ENCODE results near the gene MUC3A. TPM values are rescaled to one million over a fixed set of nuclear protein-coding genes. Genes with fewer than 3 reads are reported as not detected.
"Not testable (repeated sequence)": the region's sequence is repeated elsewhere in the genome, so short reads cannot be mapped to it uniquely, and the experiment has no call there.

The MUC3A gene
- total RNA-seq, 1 experiment from 2014 or later, result 29.2 TPM

- no peak overlapping the region for H4K5ac ChIP-seq (ENCODE audit: insufficient read length, low read depth, low read length)
- no peak overlapping the region for H3K4me2 ChIP-seq (ENCODE audit: insufficient read depth, insufficient read length, low read length)
- H2BK5ac ChIP-seq (ENCODE audit: insufficient read length, low read length), result no peak overlapping the region
- no peak overlapping the region for H4K91ac ChIP-seq (ENCODE audit: insufficient read length, low read depth, low read length)
- Mint-ChIP-seq H3K4me1 (peaks cover 0 to 3% of the 10 kb centered on the region in 2 experiments; a peak in 1 of 4 replicates), H3K27me3 (ENCODE audit: low read depth) (no peaks in the 10 kb centered on the region; the same call in 1 of the 2 replicates), H3K36me3 (ENCODE audit: insufficient read depth in 1 of 3, low read depth in 3 of 3) (no peaks in the 10 kb centered on the region), H3K27ac (no peak overlapping the region), H3K4me3 (no peak overlapping the region), H3K9me3 (no peaks in the 10 kb centered on the region)
- H3K27ac ChIP-seq (ENCODE audit: insufficient read length, low read depth, low read length), result no peak overlapping the region
- H2AFZ ChIP-seq (ENCODE audit: low read length), result no peak overlapping the region
- H2BK12ac ChIP-seq (ENCODE audit: insufficient read length, low read depth, low read length), result no peak overlapping the region
- H3K23me2 ChIP-seq (ENCODE audit: insufficient read length, low read depth, low read length, poor library complexity, severe bottlenecking), result no peaks in the 10 kb centered on the region
- no peak overlapping the region for H3K56ac ChIP-seq (ENCODE audit: insufficient read length, low read depth, low read length)
- no peak for TF ChIP-seq CTCF (conservative IDR thresholded peaks at IDR 0.05)
- no peaks in the 10 kb centered on the region for H3K4me1 ChIP-seq (ENCODE audit: insufficient read depth, low read length)
- no peak overlapping the region for H3K18ac ChIP-seq (ENCODE audit: insufficient read length, low read depth, low read length)
- DNase-seq, result no peak
- no peaks in the 10 kb centered on the region for H3K79me2 ChIP-seq (ENCODE audit: insufficient read depth, low read length)
- H3K27me3 ChIP-seq (ENCODE audit: insufficient read depth, low read length), result no peaks in the 10 kb centered on the region
- H4K8ac ChIP-seq (replicated peaks; ENCODE audit: insufficient read length, low read depth, low read length), result no peak overlapping the region
- no peaks in the 10 kb centered on the region for H3K9me3 ChIP-seq (ENCODE audit: control insufficient read depth, low read depth, low read length)
- H4K20me1 ChIP-seq (ENCODE audit: control insufficient read depth, insufficient read depth, insufficient read length), result no peaks in the 10 kb centered on the region
- H3K4ac ChIP-seq (ENCODE audit: low read depth, low read length), result no peak overlapping the region
- no peak overlapping the region for H2BK15ac ChIP-seq (ENCODE audit: low read depth, low read length)
- H3K79me1 ChIP-seq (ENCODE audit: insufficient read depth, low read depth, low read length, poor library complexity, severe bottlenecking), result no peaks in the 10 kb centered on the region
- no peak overlapping the region for H3K23ac ChIP-seq (ENCODE audit: insufficient read length, low read depth, low read length)
- H3T11ph ChIP-seq (ENCODE audit: low read length), result no peak overlapping the region
- no peak overlapping the region for H2BK120ac ChIP-seq (ENCODE audit: low read depth, low read length, poor library complexity, severe bottlenecking)
- no peak overlapping the region for H2BK20ac ChIP-seq (ENCODE audit: low read depth, low read length, poor library complexity, severe bottlenecking)
- WGBS (ENCODE audit: extremely low coverage, insufficient read length, low lambda C conversion rate), result no CpG with 5 or more reads among the region's 8 CpGs
- no peak overlapping the region for H3K14ac ChIP-seq (ENCODE audit: insufficient read depth, low read length)
- no peak overlapping the region for H3K9ac ChIP-seq (ENCODE audit: extremely low read depth, insufficient read length, low read length)
- H2AK5ac ChIP-seq (ENCODE audit: insufficient read length, low read length), result no peak overlapping the region
Measured at GRCh38 chr7:100983451-100984187, 34.3 kb downstream of the MUC3A start.

- not testable (repeated sequence) for H3K36me3 Mint-ChIP-seq (ENCODE audit: insufficient read depth in 1 of 3, low read depth in 3 of 3); H3K56ac ChIP-seq (ENCODE audit: insufficient read length, low read depth, low read length); H3K4me3 Mint-ChIP-seq; H3T11ph ChIP-seq (ENCODE audit: low read length); H3K4me2 ChIP-seq (ENCODE audit: insufficient read depth, insufficient read length, low read length); H3K23me2 ChIP-seq (ENCODE audit: insufficient read length, low read depth, low read length, poor library complexity, severe bottlenecking); H2BK12ac ChIP-seq (ENCODE audit: insufficient read length, low read depth, low read length); H3K27ac ChIP-seq (ENCODE audit: insufficient read length, low read depth, low read length); H4K20me1 ChIP-seq (ENCODE audit: control insufficient read depth, insufficient read depth, insufficient read length); H3K23ac ChIP-seq (ENCODE audit: insufficient read length, low read depth, low read length); H3K14ac ChIP-seq (ENCODE audit: insufficient read depth, low read length); H3K4me1 ChIP-seq (ENCODE audit: insufficient read depth, low read length); H3K27me3 ChIP-seq (ENCODE audit: insufficient read depth, low read length); H4K5ac ChIP-seq (ENCODE audit: insufficient read length, low read depth, low read length); H3K4me1 Mint-ChIP-seq; H2AK5ac ChIP-seq (ENCODE audit: insufficient read length, low read length); H3K27me3 Mint-ChIP-seq (ENCODE audit: low read depth); H3K18ac ChIP-seq (ENCODE audit: insufficient read length, low read depth, low read length); DNase-seq; H3K9me3 Mint-ChIP-seq; H3K79me2 ChIP-seq (ENCODE audit: insufficient read depth, low read length); H4K8ac ChIP-seq (replicated peaks; ENCODE audit: insufficient read length, low read depth, low read length); H2BK5ac ChIP-seq (ENCODE audit: insufficient read length, low read length); H3K27ac Mint-ChIP-seq; H2BK15ac ChIP-seq (ENCODE audit: low read depth, low read length); H3K9me3 ChIP-seq (ENCODE audit: control insufficient read depth, low read depth, low read length); H2BK20ac ChIP-seq (ENCODE audit: low read depth, low read length, poor library complexity, severe bottlenecking); H2AFZ ChIP-seq (ENCODE audit: low read length); H2BK120ac ChIP-seq (ENCODE audit: low read depth, low read length, poor library complexity, severe bottlenecking); H3K9ac ChIP-seq (ENCODE audit: extremely low read depth, insufficient read length, low read length); H3K4ac ChIP-seq (ENCODE audit: low read depth, low read length); H3K79me1 ChIP-seq (ENCODE audit: insufficient read depth, low read depth, low read length, poor library complexity, severe bottlenecking); H4K91ac ChIP-seq (ENCODE audit: insufficient read length, low read depth, low read length)
- WGBS (ENCODE audit: extremely low coverage, insufficient read length, low lambda C conversion rate), result no CpG with 5 or more reads among the region's 14 CpGs
Measured at GRCh38 chr7:100984241-100984918, 35.0 kb downstream of the MUC3A start.

All from H9 (cell line).